Immature natural killer cell (primary cell): ENCODE data around the gene ZBTB9. TPM values are rescaled to one million over a fixed set of nuclear protein-coding genes. Genes with fewer than 3 reads are reported as not detected.

Experiments used
- polyA plus RNA-seq, 3 donors: library from polyadenylated mRNA; unstranded; fragments of 300-500 nt; fragmentation: Illumina TruSeq; gene quantifications; one replicate each; pipeline ENCODE4 v1.2.3, GENCODE V29; 2021

The ZBTB9 gene
- polyA plus RNA-seq, 3 donors from 2014 or later, result 1.2 to 7.0 (median 3.0) TPM

Other genes starting within 250 kb of the ZBTB9 start
- 10 to 100 TPM; 28.8 to 47.6 (median 34.3) TPM for gene HSD17B8, start 249.9 kb upstream of the ZBTB9 start, polyA plus RNA-seq
- gene RING1, start 246.1 kb upstream of the ZBTB9 start, polyA plus RNA-seq, result 1 to 10 TPM; 5.5 to 9.5 (median 9.2) TPM
- gene VPS52, start 182.7 kb upstream of the ZBTB9 start, polyA plus RNA-seq, result 10 to 100 TPM; 11.6 to 26.8 (median 16.8) TPM
- 1,000 to 10,000 TPM; 2,992 to 6,506 (median 3,113) TPM for gene RPS18, start 182.5 kb upstream of the ZBTB9 start, polyA plus RNA-seq
- 10 to 100 TPM; 38.6 to 55.0 (median 44.1) TPM for gene B3GALT4, start 177.5 kb upstream of the ZBTB9 start, polyA plus RNA-seq
- 10 to 100 TPM; 59.4 to 81.6 (median 74.3) TPM for gene WDR46, start 165.3 kb upstream of the ZBTB9 start, polyA plus RNA-seq
- 10 to 100 TPM; 25.7 to 55.6 (median 49.2) TPM for gene PFDN6, start 165.0 kb upstream of the ZBTB9 start, polyA plus RNA-seq
- gene RGL2, start 155.6 kb upstream of the ZBTB9 start, polyA plus RNA-seq, result 10 to 100 TPM in 1 of 3 donors, 1 to 10 TPM in 2; 5.9 to 14.7 (median 8.0) TPM
- 100 to 1,000 TPM; 303 to 707 (median 457) TPM for gene TAPBP, start 140.5 kb upstream of the ZBTB9 start, polyA plus RNA-seq
- gene ZBTB22, start 136.8 kb upstream of the ZBTB9 start, polyA plus RNA-seq, result 10 to 100 TPM; 14.5 to 18.1 (median 14.7) TPM
- 100 to 1,000 TPM in 1 of 3 donors, 10 to 100 TPM in 2; 71.6 to 159 (median 75.1) TPM for gene DAXX, start 131.6 kb upstream of the ZBTB9 start, polyA plus RNA-seq
- 1 to 10 TPM in 2 of 3 donors, not detected in 1; 2.2 to 3.7 TPM for gene KIFC1, start 62.8 kb upstream of the ZBTB9 start, polyA plus RNA-seq
- 10 to 100 TPM; 22.7 to 36.5 (median 29.8) TPM for gene PHF1, start 43.6 kb upstream of the ZBTB9 start, polyA plus RNA-seq
- gene CUTA, start 36.5 kb upstream of the ZBTB9 start, polyA plus RNA-seq, result 100 to 1,000 TPM; 367 to 404 (median 404) TPM
- gene SYNGAP1, start 34.5 kb upstream of the ZBTB9 start, polyA plus RNA-seq, result under 1 TPM; 0.02 to 0.32 (median 0.20) TPM
- 10 to 100 TPM; 26.6 to 46.6 (median 32.4) TPM for gene BAK1, start 125.7 kb downstream of the ZBTB9 start, polyA plus RNA-seq
- gene ITPR3, start 166.7 kb downstream of the ZBTB9 start, polyA plus RNA-seq, result 1 to 10 TPM in 2 of 3 donors, under 1 TPM in 1; 0.02 to 7.2 (median 1.1) TPM